Measurements from ENCODE around the gene CLPSL2. TPM values are rescaled to one million over a fixed set of nuclear protein-coding genes. Genes with fewer than 3 reads are reported as not detected.

Gene CLPSL2
- total RNA-seq, 2 donors from 2014 or later: not detected

GRCh38 chr6:35774116-35774794, 2.1 kb upstream of the CLPSL2 start:
- WGBS, 2 donors: 64 to 68% methylated on average over 6 to 11 of the region's 11 CpGs
- no peaks in the 10 kb centered on the region for H3K27me3 ChIP-seq

GRCh38 chr6:35775031-35775430, 1.4 kb upstream of the CLPSL2 start:
- 79 to 87% methylated on average over 4 to 6 of the region's 6 CpGs for WGBS, 2 donors
- Histone ChIP-seq H3K27me3 (no peaks in the 10 kb centered on the region), H3K4me1 (peaks cover 16% of the 10 kb centered on the region), H3K9me3 (no peaks in the 10 kb centered on the region), H3K4me3 (no peak overlapping the region), H3K27ac (no peak overlapping the region), H3K36me3 (replicated peaks in 1 of 2; ENCODE audit: insufficient read depth in 1 of 2, low read depth in 2 of 2) (no peaks in the 10 kb centered on the region)
- intact Hi-C loops (cut with DNase I): no loop called here
- no peak for ATAC-seq
- TF ChIP-seq POLR2A (IDR thresholded peaks at IDR 0.05): no peak
- no peak for TF ChIP-seq CTCF (IDR thresholded peaks at IDR 0.05)
- DNase-seq: no peak

More at GRCh38 chr6:35774116-35774794, 2.1 kb upstream of the CLPSL2 start:
- Histone ChIP-seq H3K4me1 (peaks cover 16% of the 10 kb centered on the region), H3K36me3 (replicated peaks in 1 of 2; ENCODE audit: insufficient read depth in 1 of 2, low read depth in 2 of 2) (no peaks in the 10 kb centered on the region), H3K9me3 (no peaks in the 10 kb centered on the region), H3K27ac (no peak overlapping the region), H3K4me3 (no peak overlapping the region)
- no peak for DNase-seq
- intact Hi-C loops (cut with DNase I): no loop called here
- TF ChIP-seq POLR2A (IDR thresholded peaks at IDR 0.05): no peak
- no peak for TF ChIP-seq CTCF (IDR thresholded peaks at IDR 0.05)
- ATAC-seq: no peak

GRCh38 chr6:35777356-35778102, 1.1 kb downstream of the CLPSL2 start:
- H3K27me3 ChIP-seq: no peaks in the 10 kb centered on the region
- H3K4me3 ChIP-seq: no peak overlapping the region
- no peaks in the 10 kb centered on the region for H3K9me3 ChIP-seq
- ATAC-seq: no peak
- H3K4me1 ChIP-seq: peaks cover 22% of the 10 kb centered on the region
- no peak for TF ChIP-seq CTCF (IDR thresholded peaks at IDR 0.05)
- TF ChIP-seq POLR2A (IDR thresholded peaks at IDR 0.05): no peak
- H3K36me3 ChIP-seq (replicated peaks in 1 of 2; ENCODE audit: insufficient read depth in 1 of 2, low read depth in 2 of 2): no peaks in the 10 kb centered on the region
- H3K27ac ChIP-seq: no peak overlapping the region
- DNase-seq: no peak
- 72 to 76% methylated on average over 5 to 10 of the region's 10 CpGs for WGBS, 2 donors
- intact Hi-C loops (cut with DNase I): no loop called here

GRCh38 chr6:35778437-35778836, 2.0 kb downstream of the CLPSL2 start:
- H3K27ac ChIP-seq: no peak overlapping the region
- H3K27me3 ChIP-seq: no peaks in the 10 kb centered on the region
- no peak overlapping the region for H3K4me3 ChIP-seq
- ATAC-seq: no peak
- TF ChIP-seq POLR2A (IDR thresholded peaks at IDR 0.05) (no peak), CTCF (IDR thresholded peaks at IDR 0.05) (no peak)
- WGBS, 2 donors: 73 to 97% methylated on average over 2 of the region's 2 CpGs
- no peaks in the 10 kb centered on the region for H3K36me3 ChIP-seq (replicated peaks in 1 of 2; ENCODE audit: insufficient read depth in 1 of 2, low read depth in 2 of 2)
- H3K4me1 ChIP-seq: peaks cover 23% of the 10 kb centered on the region
- DNase-seq: no peak
- intact Hi-C loops (cut with DNase I): no loop called here
- H3K9me3 ChIP-seq: no peaks in the 10 kb centered on the region

Measured in body of pancreas (tissue), 4 donors.